Uterus (tissue), 2 donors: ENCODE measurements around the gene ABAT.

Experiments used
- POLR2A ChIP-seq, 2 donors: fragments of 450-650 bp; IDR thresholded peaks; one replicate each; pipeline ENCODE4 v1.6.1; 2016; ENCODE audit warnings: antibody characterized with exemption in 2 of 2, mild to moderate bottlenecking in 1 of 2, moderate library complexity in 1 of 2
- TF ChIP-seq, protein P1 (sequence below), 4 experiments: fragments of 200-600 bp in 2 of 4; fragments of 450-650 bp in 2 of 4; sonication (generic) in 2 of 4; IDR thresholded peaks; one replicate each; pipeline ENCODE4 v1.5.1; 2016 to 2019; ENCODE audit warnings: antibody characterized with exemption in 4 of 4, mild to moderate bottlenecking in 2 of 4, moderate library complexity in 1 of 4

DNA sequence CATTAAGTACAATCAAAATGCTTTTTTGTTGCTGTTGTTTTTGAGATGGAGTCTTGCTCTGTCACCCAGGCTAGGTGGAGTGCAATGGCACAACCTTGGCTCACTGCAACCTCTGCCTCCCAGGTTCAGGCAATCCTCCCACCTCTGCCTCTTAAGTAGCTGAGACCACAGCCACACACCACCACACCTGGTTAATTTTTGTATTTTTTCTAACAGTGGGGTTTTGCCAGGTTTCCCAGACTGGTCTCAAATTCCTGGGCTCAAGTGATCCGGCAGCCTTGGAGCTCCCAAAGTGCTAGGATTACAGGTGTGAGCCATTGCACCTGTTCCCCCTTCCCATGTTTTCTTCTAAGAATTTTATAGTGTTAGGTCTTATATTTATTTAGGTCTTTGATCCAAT, 4.9 kb upstream of the ABAT start:
- no peak for TF ChIP-seq POLR2A (IDR thresholded peaks at IDR 0.05)
- TF ChIP-seq, protein P1, sequence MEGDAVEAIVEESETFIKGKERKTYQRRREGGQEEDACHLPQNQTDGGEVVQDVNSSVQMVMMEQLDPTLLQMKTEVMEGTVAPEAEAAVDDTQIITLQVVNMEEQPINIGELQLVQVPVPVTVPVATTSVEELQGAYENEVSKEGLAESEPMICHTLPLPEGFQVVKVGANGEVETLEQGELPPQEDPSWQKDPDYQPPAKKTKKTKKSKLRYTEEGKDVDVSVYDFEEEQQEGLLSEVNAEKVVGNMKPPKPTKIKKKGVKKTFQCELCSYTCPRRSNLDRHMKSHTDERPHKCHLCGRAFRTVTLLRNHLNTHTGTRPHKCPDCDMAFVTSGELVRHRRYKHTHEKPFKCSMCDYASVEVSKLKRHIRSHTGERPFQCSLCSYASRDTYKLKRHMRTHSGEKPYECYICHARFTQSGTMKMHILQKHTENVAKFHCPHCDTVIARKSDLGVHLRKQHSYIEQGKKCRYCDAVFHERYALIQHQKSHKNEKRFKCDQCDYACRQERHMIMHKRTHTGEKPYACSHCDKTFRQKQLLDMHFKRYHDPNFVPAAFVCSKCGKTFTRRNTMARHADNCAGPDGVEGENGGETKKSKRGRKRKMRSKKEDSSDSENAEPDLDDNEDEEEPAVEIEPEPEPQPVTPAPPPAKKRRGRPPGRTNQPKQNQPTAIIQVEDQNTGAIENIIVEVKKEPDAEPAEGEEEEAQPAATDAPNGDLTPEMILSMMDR (IDR thresholded peaks at IDR 0.05): no peak
